ENCODE data around the gene GRID1.

- TF ChIP-seq CTCF (IDR thresholded peaks at IDR 0.05), result no peak
- TF ChIP-seq POLR2A (IDR thresholded peaks at IDR 0.05), result no peak
These were observed 379.8 kb downstream of the GRID1 start for GRCh38 chr10:85986777-85987176.
